Activated CD4-positive, alpha-beta T cell treated with anti-CD3 and anti-CD28 coated beads, Interleukin-2, Interleukin-6, amounts not matched to agents 100 ng/mL and 50 ng/mL, durations not matched to agents 16 hours and 8 hours (primary cell): Measurements from ENCODE around the gene SHROOM2.
"Not testable (repeated sequence)": the region's sequence is repeated elsewhere in the genome, so short reads cannot be mapped to it uniquely, and the experiment has no call there.

ENCODE experiments used
- DNase-seq: peaks from one replicate; pipeline ENCODE4 v3.0.0-alpha.2; 2020

SHROOM2 gene, protein sequence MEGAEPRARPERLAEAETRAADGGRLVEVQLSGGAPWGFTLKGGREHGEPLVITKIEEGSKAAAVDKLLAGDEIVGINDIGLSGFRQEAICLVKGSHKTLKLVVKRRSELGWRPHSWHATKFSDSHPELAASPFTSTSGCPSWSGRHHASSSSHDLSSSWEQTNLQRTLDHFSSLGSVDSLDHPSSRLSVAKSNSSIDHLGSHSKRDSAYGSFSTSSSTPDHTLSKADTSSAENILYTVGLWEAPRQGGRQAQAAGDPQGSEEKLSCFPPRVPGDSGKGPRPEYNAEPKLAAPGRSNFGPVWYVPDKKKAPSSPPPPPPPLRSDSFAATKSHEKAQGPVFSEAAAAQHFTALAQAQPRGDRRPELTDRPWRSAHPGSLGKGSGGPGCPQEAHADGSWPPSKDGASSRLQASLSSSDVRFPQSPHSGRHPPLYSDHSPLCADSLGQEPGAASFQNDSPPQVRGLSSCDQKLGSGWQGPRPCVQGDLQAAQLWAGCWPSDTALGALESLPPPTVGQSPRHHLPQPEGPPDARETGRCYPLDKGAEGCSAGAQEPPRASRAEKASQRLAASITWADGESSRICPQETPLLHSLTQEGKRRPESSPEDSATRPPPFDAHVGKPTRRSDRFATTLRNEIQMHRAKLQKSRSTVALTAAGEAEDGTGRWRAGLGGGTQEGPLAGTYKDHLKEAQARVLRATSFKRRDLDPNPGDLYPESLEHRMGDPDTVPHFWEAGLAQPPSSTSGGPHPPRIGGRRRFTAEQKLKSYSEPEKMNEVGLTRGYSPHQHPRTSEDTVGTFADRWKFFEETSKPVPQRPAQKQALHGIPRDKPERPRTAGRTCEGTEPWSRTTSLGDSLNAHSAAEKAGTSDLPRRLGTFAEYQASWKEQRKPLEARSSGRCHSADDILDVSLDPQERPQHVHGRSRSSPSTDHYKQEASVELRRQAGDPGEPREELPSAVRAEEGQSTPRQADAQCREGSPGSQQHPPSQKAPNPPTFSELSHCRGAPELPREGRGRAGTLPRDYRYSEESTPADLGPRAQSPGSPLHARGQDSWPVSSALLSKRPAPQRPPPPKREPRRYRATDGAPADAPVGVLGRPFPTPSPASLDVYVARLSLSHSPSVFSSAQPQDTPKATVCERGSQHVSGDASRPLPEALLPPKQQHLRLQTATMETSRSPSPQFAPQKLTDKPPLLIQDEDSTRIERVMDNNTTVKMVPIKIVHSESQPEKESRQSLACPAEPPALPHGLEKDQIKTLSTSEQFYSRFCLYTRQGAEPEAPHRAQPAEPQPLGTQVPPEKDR (N-terminal part only)

DNA sequence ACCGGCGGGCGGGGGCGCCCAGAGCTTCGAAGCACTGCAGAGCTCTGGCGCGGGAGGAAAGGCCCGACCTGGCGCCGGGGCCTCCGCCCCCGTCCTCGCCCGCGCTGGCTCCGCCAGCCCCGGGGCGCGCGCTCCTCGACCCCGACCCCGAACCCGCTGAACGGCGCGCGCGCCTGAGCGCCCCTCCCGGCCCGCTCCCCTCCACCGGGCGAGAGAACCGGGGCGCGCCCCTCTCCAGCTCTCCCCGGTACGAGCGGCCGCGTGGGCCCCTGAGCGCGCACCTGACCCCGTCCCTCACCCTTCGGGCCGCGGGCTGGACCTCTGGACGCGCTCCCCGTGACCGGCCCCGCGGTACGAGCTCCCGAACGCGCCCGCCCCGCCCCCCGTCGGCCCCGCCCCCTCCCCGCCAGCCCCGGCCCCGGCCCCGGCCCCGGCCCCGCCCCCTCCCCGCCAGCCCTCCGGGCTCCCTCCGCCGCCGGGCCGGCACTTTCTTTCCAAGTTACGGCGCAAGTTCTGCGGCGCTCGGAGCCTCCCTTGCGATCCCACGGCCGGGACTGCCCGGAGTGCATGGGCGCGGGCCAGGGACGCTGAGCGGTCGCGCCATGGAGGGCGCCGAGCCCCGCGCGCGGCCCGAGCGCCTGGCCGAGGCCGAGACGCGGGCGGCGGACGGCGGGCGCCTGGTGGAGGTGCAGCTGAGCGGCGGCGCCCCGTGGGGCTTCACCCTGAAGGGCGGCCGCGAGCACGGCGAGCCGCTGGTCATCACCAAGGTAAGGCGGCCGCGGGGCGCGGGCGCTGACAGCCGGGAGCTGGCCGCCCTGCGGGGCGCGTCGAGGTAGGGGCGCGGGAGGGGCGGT, at the start of gene SHROOM2:
Gene SHROOM2 (plus strand): TSS at position 486 of the 854 bp plus-strand sequence. CDS start 117 bp downstream, at position 603.
- DNase-seq, result no peak

DNA sequence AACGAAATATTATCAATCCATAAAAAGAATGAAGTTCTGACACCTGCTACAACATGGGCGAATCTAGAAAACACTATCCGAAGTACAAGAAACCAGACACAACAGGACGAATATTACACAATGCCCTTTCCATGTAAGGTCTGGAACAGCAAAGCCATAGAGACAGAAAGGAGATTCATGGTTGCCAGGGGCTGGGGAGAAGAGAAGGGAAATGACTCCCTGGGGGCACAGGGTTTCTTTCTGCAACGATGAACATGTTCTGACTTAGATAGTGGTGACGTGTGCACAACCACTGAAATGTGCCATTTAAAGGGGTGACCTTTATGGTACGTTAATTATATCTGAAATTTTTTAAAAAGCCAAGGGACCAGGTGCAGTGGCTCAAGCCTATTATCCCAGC, 48.9 kb upstream of the SHROOM2 start:
- no peak for DNase-seq

DNA sequence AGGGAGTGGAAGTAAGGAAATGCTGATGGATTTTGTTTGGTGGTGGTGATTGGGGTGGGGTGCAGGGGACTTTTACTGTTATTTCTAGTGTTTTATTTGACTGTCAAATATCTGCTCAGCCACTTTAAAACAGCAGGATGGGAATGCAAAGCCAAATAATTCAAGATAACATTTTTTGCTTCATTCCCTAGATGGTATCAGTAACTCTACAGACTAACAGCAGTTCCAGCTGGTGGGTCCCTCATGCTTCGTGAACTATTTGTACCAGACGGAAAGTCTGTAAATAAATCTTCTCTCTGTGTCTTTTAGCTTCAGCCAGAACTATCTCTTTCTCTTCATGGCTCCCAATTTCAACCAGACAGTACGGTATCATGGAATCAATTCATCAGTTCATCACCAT, 48.1 kb upstream of the SHROOM2 start:
- DNase-seq, result no peak

DNA sequence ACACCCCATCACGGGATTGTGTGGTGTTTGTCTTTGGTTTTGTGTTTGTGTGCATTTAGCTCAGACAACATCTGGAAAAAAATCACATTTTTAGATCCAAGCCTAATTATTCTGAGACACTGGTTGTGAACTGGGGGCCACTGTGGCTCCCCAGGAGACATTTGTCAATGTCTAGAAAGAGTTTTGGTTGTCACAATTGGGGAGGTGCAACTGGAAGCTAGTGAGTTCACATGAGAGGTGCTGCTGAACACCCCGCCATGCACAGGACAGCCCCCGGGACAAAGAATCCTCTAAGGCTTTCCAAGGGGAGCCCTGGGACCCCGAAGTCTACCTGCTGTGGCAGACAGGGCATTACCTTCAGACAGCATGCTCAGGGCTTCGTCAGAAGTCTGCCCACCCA, 47.1 kb upstream of the SHROOM2 start:
- DNase-seq, result no peak

DNA sequence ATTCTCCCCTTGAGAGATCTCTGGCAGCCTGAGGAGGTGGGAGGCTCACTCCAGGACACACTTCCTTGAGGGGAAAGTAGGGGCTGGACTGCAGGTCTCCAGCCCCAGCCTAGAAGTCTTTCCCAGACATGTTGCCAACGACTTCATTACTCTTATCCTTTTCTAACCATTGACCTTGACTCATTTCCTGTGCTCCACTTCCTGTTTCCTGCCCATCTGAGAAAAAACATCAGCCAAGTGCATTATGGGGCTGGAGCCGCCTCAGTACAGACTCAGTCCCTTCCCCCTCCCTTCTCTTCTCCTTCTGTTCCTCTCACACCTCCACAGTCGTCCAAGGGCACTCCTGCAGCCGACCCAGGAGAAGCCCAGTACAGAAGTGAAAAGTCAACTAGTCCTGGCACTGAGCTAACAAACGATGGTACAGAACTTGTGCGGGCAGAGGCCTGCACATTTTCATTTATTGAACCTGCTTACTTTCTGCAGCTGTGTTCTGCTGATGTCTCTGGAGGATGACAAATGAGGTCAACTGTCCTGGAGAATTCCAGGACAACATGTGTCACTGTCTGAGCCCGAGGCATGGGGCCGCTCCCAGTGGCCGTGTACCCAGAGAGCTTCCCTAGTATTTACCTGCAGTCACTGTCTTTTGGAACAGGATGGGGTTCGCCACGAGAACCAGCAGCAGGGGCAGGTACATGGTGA, 40.7 kb upstream of the SHROOM2 start:
- peak; percentile 33 for DNase-seq

DNA sequence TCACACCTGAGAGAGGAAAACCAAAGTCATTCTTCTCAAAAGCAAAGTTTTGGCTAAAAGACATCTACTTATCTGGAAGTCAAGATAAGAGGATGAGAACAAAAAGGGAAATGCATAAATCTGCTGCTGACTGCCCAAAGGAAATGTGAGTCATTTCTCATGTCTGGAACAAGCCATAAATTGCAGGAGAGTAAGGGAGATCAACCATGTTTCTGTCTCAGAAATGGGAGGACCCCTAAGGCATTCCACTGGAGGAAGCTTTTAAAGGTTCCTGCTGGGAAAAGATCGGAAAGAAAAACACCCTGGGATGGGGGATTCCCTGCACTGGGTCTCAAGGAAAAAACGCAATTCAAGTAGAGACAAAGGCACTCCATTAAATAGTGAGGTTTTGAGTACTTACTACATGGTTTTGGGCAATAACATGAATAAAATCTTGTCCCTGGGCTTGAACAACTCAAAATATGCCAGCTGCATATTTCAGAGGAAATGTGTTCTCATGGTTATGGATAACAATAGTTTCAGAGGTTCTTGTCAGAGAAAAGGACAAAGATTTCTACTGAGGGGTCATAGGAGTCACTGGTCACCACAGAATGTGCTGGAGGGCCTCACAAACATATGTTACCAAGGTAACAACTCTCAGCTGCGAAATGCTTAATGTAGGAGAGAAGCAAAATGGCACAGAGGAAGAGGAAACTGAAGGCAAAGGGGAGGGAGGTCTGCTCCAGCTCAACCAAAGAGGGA, 39.9 kb upstream of the SHROOM2 start:
- no peak for DNase-seq

DNA sequence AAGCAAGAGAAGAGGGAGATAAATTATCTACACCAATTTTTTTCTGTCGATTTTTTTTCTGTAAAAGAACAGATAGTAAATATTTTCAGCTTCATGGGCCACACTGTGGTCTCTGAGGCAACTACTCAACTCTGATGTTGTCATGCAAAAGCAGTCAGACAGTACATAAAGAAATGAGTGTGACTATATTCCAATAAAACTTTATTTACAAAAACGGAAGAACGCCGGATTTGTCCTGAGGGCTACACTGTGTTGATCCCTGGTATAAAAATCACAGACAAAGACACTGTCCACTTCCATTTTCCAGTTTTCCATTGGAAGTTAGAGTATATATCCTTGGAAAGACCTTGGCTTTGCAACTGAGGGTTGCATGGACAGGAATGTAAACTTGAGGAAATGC, 38.6 kb upstream of the SHROOM2 start:
- no peak for DNase-seq

DNA sequence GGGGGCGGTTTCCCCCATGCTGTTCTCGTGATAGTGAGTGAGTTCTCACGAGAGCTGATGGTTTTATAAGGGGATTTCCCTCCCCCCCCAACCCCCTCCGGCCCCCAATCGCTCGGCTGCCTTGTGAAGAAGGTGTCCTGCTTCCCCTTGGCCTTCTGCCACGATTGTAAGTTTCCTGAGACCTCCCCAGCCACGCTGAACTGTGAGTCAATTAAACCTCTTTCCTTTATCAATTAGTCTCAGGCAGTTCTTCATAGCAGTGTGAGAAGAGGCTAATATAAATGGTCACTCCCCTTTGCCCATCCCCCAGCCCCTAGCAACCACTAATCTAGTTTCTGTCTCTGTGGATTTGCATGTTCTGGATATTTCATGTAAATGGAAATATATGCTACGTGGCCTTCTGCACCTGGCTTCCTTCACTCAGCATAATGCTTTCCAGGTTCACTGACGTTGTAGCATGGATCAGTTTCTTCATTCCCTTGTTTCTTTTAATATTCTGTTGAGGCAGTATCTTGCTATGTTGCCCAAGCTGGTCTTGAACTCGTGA, 37.0 kb upstream of the SHROOM2 start:
- DNase-seq, result no peak

DNA sequence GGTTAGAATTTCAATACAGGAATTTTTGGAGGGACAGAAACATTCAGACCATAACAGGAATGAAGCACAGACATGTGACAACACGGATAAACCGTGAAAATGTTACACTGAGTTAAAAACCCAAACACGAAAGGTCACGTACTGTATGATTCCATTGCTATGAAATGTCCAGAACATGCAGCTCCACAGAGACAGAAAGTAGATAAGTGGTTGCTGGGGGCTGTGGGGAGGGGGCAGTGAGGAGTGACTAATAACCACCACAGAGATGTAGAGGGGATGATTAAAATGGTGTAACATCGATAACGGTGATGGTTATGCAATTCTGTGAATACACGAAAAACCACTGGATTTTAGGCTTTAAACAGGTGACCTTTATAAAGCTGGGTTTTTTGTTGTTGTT, 28.9 kb upstream of the SHROOM2 start:
- DNase-seq, result no peak

DNA sequence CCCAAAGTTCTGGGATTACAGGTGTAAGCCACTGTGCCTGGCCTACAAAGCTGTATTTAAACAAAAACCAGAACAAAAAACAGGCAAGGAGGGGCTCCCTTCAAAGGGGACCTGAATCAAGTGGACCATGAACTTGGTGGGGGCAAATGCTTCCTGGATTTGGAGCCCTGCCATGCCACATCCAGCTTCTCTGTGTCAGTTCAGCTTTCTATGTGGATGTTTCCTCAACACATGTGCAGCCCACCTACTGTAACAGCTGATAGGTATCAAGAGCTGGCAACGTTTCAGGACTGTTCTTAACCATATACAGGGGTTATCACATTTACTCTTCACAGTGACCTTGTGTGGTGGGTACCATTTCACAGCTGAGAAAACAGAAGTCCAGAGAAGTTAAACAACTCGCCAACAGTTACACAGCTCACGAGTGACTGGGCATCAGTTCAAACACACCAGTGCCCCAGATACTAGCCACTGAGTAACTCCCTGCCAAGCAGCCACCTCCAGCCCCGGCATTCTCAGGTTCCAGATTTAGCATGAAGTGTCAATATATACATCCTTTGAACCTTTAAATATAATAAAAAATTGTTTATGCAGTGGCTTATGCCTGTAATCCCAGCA, 28.1 kb upstream of the SHROOM2 start:
- DNase-seq, result no peak

DNA sequence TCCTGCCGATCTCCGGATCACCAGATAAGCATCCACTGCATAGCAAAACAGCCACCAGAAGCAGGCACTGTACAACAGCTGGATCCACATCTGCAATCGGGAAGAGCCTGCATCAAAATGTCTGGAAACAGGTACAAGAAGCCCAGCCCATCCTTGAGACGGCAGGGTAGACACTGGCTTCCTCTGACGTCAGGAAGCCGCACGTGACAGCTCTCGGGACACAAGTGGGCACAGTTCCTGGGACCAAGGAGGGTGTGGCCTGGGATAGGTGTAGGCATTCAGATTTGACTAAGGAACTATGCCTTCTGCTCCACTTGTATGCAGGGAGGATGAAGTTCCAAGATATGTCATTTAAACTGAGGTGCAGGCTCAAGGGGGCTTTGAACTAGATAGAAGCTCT, 26.9 kb upstream of the SHROOM2 start:
- DNase-seq, result no peak

DNA sequence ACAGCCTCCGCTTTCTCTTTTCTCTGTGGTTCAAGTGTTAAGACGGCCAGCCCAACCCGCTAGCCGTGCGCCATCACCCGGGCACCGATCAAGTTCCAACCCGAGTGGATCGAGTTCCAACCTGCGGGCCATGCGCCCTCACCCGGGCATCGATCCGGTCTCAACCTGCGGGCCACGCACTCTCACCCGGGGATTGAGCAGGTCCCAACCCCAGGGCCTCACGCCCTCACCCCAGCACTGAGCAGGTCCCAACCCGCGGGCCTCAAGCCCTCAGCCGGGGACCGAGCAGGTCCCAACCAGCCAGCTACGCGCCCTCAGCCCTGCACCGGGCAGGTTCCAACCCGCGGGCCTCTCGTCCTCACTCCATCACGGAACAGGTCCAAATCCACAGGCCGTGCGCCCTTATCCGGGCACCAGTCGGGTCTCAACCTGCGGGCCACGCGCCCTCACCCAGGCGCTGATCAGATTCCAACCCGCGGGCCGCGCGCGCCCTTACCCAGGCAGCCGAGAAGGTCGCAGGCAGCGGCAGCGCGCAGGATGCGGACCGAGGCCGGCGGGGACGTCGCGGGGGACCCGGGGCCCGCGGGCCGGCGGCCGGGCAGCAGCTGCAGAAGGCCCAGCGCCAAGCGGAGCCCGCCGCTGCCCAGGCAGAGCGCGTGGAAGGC, 21.0 kb upstream of the SHROOM2 start:
- DNase-seq, result no peak

DNA sequence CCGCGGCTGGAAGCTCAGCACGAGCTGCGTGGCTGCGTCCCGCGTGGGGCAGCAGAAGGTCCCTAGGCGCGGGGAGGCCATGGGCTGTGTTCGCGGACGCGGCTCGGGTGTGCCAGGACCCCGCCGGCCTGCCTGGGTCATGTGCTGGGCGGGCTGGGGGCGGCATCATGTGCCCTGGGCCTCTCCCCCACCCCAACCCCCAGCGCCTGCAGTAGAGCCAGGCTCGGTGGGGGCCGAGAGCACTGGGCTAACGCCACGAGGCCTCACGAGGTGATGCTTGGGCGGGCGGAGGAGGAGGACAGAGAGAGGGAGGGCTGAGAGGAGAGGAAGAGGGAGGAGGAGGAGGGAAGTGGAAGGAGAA, 20.5 kb upstream of the SHROOM2 start, which contains the start of gene GPR143:
Gene GPR143 (minus strand): TSS at position 111 of the 361 bp plus-strand sequence. CDS start 30 bp downstream, at position 81.
- no peak for DNase-seq

DNA sequence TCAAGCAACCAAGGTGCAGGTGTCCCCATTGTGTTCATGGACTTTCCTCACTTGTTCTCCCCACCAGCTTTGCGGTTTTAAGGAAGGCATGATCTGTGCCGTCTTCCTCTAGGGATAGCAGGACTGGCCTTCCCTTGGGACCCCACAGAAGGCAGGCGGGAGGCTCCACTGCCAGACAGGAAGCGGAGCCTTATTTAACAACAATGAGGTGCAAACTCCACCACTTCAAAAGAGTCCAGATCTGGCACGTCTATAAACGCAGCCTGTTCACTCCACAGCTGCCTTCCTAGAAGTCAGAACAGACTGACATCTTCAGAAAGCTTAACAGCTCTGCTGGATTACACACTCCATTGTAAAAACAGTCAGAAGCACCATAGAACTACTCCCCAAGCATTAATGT, 18.9 kb upstream of the SHROOM2 start:
- no peak for DNase-seq

DNA sequence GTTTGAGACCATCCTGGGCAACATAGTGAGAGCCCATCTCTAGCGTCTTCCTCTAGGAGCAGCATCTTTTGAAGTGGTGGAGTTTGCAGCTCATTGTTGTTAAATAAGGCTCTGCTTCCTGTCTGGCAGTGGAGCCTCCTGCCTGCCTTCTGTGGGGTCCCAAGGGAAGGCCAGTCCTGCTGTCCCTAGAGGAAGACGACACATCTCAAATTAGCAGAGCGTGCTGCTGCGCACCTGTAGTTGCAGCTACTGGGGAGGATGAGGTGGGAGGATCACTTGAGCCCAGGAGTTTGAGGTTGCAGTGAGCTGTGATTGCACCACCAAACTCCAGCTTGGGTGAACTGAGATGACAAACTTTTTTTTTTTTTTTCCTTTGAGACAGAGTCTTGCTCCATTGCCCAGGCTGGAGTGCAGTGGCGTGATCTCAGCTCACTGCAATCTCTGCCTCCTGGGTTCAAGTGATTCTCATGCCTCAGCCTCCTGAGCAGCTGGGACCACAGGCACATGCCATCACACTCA, 17.8 kb upstream of the SHROOM2 start:
- not testable (repeated sequence) for DNase-seq

DNA sequence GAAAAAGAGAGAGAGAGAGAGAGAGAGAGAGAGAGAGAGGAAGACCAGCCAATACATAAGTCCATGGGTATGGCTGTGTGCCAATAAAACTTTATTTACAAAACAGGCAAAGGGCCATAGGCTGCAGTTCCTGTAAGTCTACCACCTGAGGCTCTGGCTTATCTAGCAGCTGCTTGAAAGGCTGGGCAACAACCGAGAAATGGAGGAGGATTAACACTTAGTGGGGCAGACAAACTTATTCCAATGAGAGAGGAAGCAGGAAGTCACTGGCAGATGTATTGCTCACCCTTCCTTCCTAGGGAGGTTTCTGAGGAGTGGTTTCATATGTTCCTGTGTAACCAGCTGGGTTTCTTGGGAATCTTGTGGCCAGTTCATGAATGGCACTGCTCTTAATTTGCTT, 15.9 kb upstream of the SHROOM2 start:
- no peak for DNase-seq

DNA sequence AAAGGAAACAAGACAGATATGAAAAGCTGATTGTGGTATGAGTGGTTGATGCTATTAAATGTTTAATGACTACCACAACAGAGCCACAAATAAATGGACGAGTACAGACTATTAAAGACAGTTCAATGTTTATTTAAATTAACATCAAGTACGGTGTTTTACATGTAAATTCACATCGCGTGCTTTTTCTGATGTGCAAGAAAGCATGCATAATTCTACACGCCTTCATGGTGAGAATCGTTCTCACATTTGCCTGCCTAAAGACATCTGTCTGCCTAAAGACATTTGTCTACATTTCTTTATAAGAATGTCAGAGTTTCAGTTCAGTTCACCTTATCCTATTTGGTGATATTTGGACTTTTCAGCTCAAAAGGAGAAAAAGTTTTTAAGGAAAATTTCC, 13.3 kb upstream of the SHROOM2 start:
- no peak for DNase-seq

DNA sequence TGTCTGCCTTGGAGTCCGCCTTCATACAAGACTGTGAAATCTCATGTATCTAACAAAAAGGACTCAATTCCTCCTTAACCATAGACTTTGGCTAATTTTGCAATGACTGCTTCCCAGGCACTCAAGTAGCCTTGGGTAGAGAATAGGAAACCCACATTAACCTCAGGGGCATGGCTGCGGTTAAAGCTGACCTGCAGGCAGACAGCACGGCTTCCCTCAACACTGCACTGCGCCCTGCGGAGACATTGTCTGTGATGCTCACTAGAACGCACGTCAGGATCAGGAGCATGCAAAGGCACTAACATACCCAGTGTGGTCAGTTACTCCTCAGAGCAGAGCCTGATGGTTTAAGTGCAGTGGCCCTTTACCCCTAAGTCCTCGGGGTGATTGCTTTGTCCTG, 10.3 kb upstream of the SHROOM2 start:
- peak; percentile 7 for DNase-seq

DNA sequence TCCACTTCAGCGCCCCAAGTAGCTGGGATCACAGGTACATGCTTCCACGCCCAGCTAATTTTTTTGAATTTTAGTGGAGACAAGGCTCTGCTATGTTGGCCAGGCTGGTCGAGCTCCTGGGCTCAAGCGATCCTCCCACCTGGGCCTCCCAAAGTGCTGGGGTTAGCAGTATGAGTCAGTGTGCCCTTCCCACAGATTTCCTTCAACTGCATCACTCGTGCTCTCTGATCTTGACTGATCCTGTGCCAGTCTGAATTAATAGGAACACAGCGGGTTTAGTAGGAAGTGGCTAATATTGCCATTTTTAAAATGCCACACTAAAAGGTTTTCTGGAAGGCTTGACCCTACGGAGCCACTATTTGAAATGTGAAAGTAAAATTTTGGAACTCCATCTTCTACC, 4.3 kb upstream of the SHROOM2 start:
- DNase-seq, result no peak
